Activated T-helper 1 cell treated with anti-CD3 and anti-CD28 coated beads, Interleukin-12 subunit alpha, Interleukin-12 subunit beta, Interleukin-2, Interleukin-4 antibody, amounts not matched to agents 30 ng/mL and 10 ng/mL and 1 ng/mL, durations not matched to agents 14 hours and 24 hours and 36 hours (primary cell): Measurements from ENCODE around the gene TMEM219. TPM values are rescaled to one million over a fixed set of nuclear protein-coding genes. Genes with fewer than 3 reads are reported as not detected.
A peak's percentile ranks its signal among the peaks of the same experiment; 100 is the strongest.

Experiments used
- DNase-seq: peaks from one replicate; pipeline ENCODE4 v3.0.0; 2021; ENCODE audit warnings: low spot score
- H3K27ac Mint-ChIP-seq: one replicate; pipeline ENCODE4 v1.8.0; 2021; ENCODE audit warnings: mild to moderate bottlenecking, mixed read lengths
- H3K27me3 Mint-ChIP-seq: one replicate; pipeline ENCODE4 v1.8.0; 2022; ENCODE audit warnings: mild to moderate bottlenecking, moderate library complexity, mixed read lengths; ENCODE audit not compliant: insufficient read depth
- H3K36me3 Mint-ChIP-seq: one replicate; pipeline ENCODE4 v1.8.0; 2021; ENCODE audit warnings: low read depth, mixed read lengths
- H3K4me1 Mint-ChIP-seq: one replicate; pipeline ENCODE4 v1.8.0; 2021; ENCODE audit warnings: low read depth, mixed read lengths
- H3K4me3 Mint-ChIP-seq: one replicate; pipeline ENCODE4 v1.8.0; 2021; ENCODE audit warnings: mild to moderate bottlenecking, moderate library complexity, mixed read lengths
- H3K9me3 Mint-ChIP-seq: one replicate; pipeline ENCODE4 v1.8.0; 2021; ENCODE audit warnings: mixed read lengths
- intact Hi-C: fragments of 100-400 bp; cut with micrococcal nuclease; formaldehyde crosslinking; loops from one replicate; pipeline ENCODE4 v1.15.1; 2024
- total RNA-seq: library from RNA; stranded (reverse); gene quantifications from 2 replicates; pipeline ENCODE4 v1.2.3, GENCODE V29; 2022

TMEM219 gene
- 41.5 and 43.7 TPM in 2 replicates for total RNA-seq

GRCh38 chr16:29961479-29962343 lies at the start of gene TMEM219:
TMEM219 (plus strand) TSS chr16:29962079; CDS start chr16:29963144, 1,065 bp downstream.
- Mint-ChIP-seq H3K4me1 (peaks cover 24% of the 10 kb centered on the region), H3K36me3 (peaks cover 7% of the 10 kb centered on the region), H3K27me3 (no peaks in the 10 kb centered on the region), H3K4me3 (peak within 1 kb of the TSS; percentile 86), H3K27ac (peak within 1 kb of the TSS; percentile 83), H3K9me3 (no peaks in the 10 kb centered on the region)
- intact Hi-C loops = loop anchor here (1.0 to 2.0 kb wide), 6 partner anchors 12 to 98 kb away; partner anchors contain the start of genes ASPHD1, CDIPT, INO80E and KCTD13
- peak; percentile 95 for DNase-seq

GRCh38 chr16:29912087-29912486 lies 49.8 kb upstream of the TMEM219 start:
- no peak overlapping the region for H3K4me3 Mint-ChIP-seq
- H3K27me3 Mint-ChIP-seq = no peaks in the 10 kb centered on the region
- no peak overlapping the region for H3K27ac Mint-ChIP-seq
- DNase-seq = no peak
- peaks cover 8% of the 10 kb centered on the region for H3K4me1 Mint-ChIP-seq
- no peaks in the 10 kb centered on the region for H3K9me3 Mint-ChIP-seq
- H3K36me3 Mint-ChIP-seq = peaks cover 17% of the 10 kb centered on the region
- intact Hi-C loops = no loop called here

- Mint-ChIP-seq H3K27me3 (no peaks in the 10 kb centered on the region), H3K27ac (no peak overlapping the region), H3K4me3 (no peak overlapping the region), H3K36me3 (peaks cover 15% of the 10 kb centered on the region), H3K9me3 (no peaks in the 10 kb centered on the region), H3K4me1 (peaks cover 8% of the 10 kb centered on the region)
- DNase-seq = no peak
- intact Hi-C loops = no loop called here
Measured at GRCh38 chr16:29913514-29913913, 48.4 kb upstream of the TMEM219 start.

- no peak for DNase-seq
- no peak overlapping the region for H3K4me3 Mint-ChIP-seq
- intact Hi-C loops = no loop called here
- peaks cover 18% of the 10 kb centered on the region for H3K36me3 Mint-ChIP-seq
- no peaks in the 10 kb centered on the region for H3K27me3 Mint-ChIP-seq
- no peak overlapping the region for H3K27ac Mint-ChIP-seq
- no peaks in the 10 kb centered on the region for H3K9me3 Mint-ChIP-seq
- peaks cover 8% of the 10 kb centered on the region for H3K4me1 Mint-ChIP-seq
Measured at GRCh38 chr16:29915590-29916247, 46.2 kb upstream of the TMEM219 start.

- H3K4me3 Mint-ChIP-seq = no peak overlapping the region
- peaks cover 8% of the 10 kb centered on the region for H3K4me1 Mint-ChIP-seq
- H3K9me3 Mint-ChIP-seq = no peaks in the 10 kb centered on the region
- DNase-seq = no peak
- H3K36me3 Mint-ChIP-seq = peaks cover 21% of the 10 kb centered on the region
- H3K27me3 Mint-ChIP-seq = no peaks in the 10 kb centered on the region
- no peak overlapping the region for H3K27ac Mint-ChIP-seq
- intact Hi-C loops = no loop called here
Measured at GRCh38 chr16:29916979-29917378, 44.9 kb upstream of the TMEM219 start.

GRCh38 chr16:29920288-29921033 lies 41.4 kb upstream of the TMEM219 start:
- H3K27me3 Mint-ChIP-seq = no peaks in the 10 kb centered on the region
- H3K9me3 Mint-ChIP-seq = no peaks in the 10 kb centered on the region
- H3K27ac Mint-ChIP-seq = no peak overlapping the region
- H3K36me3 Mint-ChIP-seq = peaks cover 26% of the 10 kb centered on the region
- H3K4me3 Mint-ChIP-seq = no peak overlapping the region
- intact Hi-C loops = no loop called here
- peaks cover 21% of the 10 kb centered on the region for H3K4me1 Mint-ChIP-seq
- no peak for DNase-seq

- Mint-ChIP-seq H3K4me1 (peaks cover 16% of the 10 kb centered on the region), H3K9me3 (no peaks in the 10 kb centered on the region), H3K27ac (peak overlapping the region; percentile 49), H3K27me3 (no peaks in the 10 kb centered on the region), H3K36me3 (peaks cover 26% of the 10 kb centered on the region), H3K4me3 (no peak overlapping the region)
- no peak for DNase-seq
- intact Hi-C loops = no loop called here
Measured at GRCh38 chr16:29921034-29921385, 40.9 kb upstream of the TMEM219 start.

GRCh38 chr16:29922326-29922725 lies 39.6 kb upstream of the TMEM219 start:
- Mint-ChIP-seq H3K9me3 (no peaks in the 10 kb centered on the region), H3K36me3 (peaks cover 24% of the 10 kb centered on the region), H3K27ac (no peak overlapping the region), H3K4me3 (peak overlapping the region; percentile 15), H3K27me3 (no peaks in the 10 kb centered on the region), H3K4me1 (peaks cover 26% of the 10 kb centered on the region)
- no peak for DNase-seq
- intact Hi-C loops = no loop called here

- Mint-ChIP-seq H3K27ac (no peak overlapping the region), H3K4me1 (peaks cover 31% of the 10 kb centered on the region), H3K36me3 (peaks cover 24% of the 10 kb centered on the region), H3K27me3 (no peaks in the 10 kb centered on the region), H3K4me3 (no peak overlapping the region), H3K9me3 (no peaks in the 10 kb centered on the region)
- DNase-seq = no peak
- intact Hi-C loops = no loop called here
Measured at GRCh38 chr16:29922986-29923501, 38.8 kb upstream of the TMEM219 start.

- H3K4me1 Mint-ChIP-seq = peaks cover 31% of the 10 kb centered on the region
Measured at GRCh38 chr16:29925105-29925756, 36.6 kb upstream of the TMEM219 start.

GRCh38 chr16:29925781-29926710 lies 35.8 kb upstream of the TMEM219 start, which contains the start of gene KCTD13:
KCTD13 (minus strand) TSS chr16:29926226; CDS start chr16:29926033, 193 bp downstream.
- DNase-seq = peak; percentile 93
- peaks cover 14% of the 10 kb centered on the region for H3K36me3 Mint-ChIP-seq
- H3K4me1 Mint-ChIP-seq = peaks cover 31% of the 10 kb centered on the region
- H3K9me3 Mint-ChIP-seq = no peaks in the 10 kb centered on the region
- H3K4me3 Mint-ChIP-seq = peak within 1 kb of the TSS; percentile 94
- H3K27ac Mint-ChIP-seq = peak within 1 kb of the TSS; percentile 95
- H3K27me3 Mint-ChIP-seq = no peaks in the 10 kb centered on the region
- intact Hi-C loops = loop anchor here (1.0 to 2.0 kb wide), 9 partner anchors 26 to 136 kb away; partner anchors contain the start of genes ASPHD1, CDIPT, INO80E and KIF22

More at GRCh38 chr16:29925105-29925756, 36.6 kb upstream of the TMEM219 start:
- Mint-ChIP-seq H3K4me3 (peak overlapping the region; percentile 94), H3K27ac (peak overlapping the region; percentile 90), H3K27me3 (no peaks in the 10 kb centered on the region), H3K36me3 (peaks cover 22% of the 10 kb centered on the region), H3K9me3 (no peaks in the 10 kb centered on the region)
- DNase-seq = no peak
- intact Hi-C loops = no loop called here
